Progenitor cell of endocrine pancreas (in vitro differentiated cells): ENCODE data around the gene MAPK7. TPM values are rescaled to one million over a fixed set of nuclear protein-coding genes. Genes with fewer than 3 reads are reported as not detected.

Experiments
- DNase-seq: peaks from one replicate; pipeline ENCODE4 v3.0.0; 2021; ENCODE audit warnings: low spot score; ENCODE audit not compliant: unreplicated experiment
- H3K27ac Mint-ChIP-seq: 2 replicates; pipeline ENCODE4 v1.8.0; 2021; ENCODE audit warnings: mild to moderate bottlenecking, moderate library complexity, mixed read lengths
- H3K27me3 Mint-ChIP-seq: 2 replicates; pipeline ENCODE4 v1.8.0; 2021; ENCODE audit warnings: mixed read lengths
- H3K36me3 Mint-ChIP-seq: 2 replicates; pipeline ENCODE4 v1.8.0; 2022; ENCODE audit warnings: mixed read lengths; ENCODE audit not compliant: insufficient read depth
- H3K4me1 Mint-ChIP-seq: 2 replicates; pipeline ENCODE4 v1.8.0; 2021; ENCODE audit warnings: low read depth, mixed read lengths
- H3K4me3 Mint-ChIP-seq: 2 replicates; pipeline ENCODE4 v1.8.0; 2021; ENCODE audit warnings: low read depth, mild to moderate bottlenecking, moderate library complexity, mixed read lengths
- H3K9me3 Mint-ChIP-seq: 2 replicates; pipeline ENCODE4 v1.8.0; 2021; ENCODE audit warnings: low read depth, mixed read lengths
- total RNA-seq: library from RNA; stranded (reverse); gene quantifications from 2 replicates; pipeline ENCODE4 v1.2.1, GENCODE V29; 2021
- TF ChIP-seq, protein P1 (sequence below): fragments of 200-600 bp; sonication (generic); IDR thresholded peaks from one replicate; pipeline ENCODE4 v1.5.0; 2021; ENCODE audit warnings: antibody characterized with exemption, mild to moderate bottlenecking; ENCODE audit not compliant: unreplicated experiment

MAPK7 gene
- total RNA-seq, 1 donor from 2014 or later: 41.8 TPM

DNA sequence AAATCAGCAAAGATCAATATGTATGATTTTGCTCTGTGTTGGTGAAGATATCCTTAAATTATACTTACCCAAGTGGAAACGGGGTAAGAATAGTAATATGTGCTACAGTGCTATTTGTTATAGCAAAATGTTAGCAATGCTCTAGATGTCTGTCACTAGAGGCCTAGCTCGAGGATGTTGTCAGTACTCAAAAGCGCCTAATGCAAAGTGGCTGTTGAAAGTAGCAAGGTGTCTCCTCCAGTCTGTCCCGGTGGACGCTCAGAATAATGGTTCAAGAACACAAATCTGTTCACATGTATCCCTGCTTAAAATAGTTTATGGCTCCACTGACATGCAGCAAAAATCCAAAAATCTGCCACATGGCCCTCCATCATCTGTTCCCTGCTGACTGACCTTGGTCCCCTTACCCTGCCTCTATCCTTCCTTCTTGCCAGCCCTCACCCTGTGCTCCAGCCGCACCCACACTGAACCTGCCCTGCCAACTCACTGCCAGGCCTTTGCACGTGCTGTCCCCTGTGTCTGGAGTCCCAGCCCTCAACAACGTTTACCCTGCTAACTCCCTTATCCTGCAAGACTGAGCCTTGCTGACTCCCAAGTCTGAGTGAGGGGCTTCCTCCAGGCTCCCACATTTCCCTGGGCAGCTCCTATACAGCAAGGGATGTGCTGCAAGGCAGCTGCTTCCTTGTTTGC, 23.2 kb downstream of the MAPK7 start:
- H3K4me1 Mint-ChIP-seq: no peaks in the 10 kb centered on the region
- TF ChIP-seq, protein P1, sequence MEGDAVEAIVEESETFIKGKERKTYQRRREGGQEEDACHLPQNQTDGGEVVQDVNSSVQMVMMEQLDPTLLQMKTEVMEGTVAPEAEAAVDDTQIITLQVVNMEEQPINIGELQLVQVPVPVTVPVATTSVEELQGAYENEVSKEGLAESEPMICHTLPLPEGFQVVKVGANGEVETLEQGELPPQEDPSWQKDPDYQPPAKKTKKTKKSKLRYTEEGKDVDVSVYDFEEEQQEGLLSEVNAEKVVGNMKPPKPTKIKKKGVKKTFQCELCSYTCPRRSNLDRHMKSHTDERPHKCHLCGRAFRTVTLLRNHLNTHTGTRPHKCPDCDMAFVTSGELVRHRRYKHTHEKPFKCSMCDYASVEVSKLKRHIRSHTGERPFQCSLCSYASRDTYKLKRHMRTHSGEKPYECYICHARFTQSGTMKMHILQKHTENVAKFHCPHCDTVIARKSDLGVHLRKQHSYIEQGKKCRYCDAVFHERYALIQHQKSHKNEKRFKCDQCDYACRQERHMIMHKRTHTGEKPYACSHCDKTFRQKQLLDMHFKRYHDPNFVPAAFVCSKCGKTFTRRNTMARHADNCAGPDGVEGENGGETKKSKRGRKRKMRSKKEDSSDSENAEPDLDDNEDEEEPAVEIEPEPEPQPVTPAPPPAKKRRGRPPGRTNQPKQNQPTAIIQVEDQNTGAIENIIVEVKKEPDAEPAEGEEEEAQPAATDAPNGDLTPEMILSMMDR: no peak
- H3K4me3 Mint-ChIP-seq: no peak overlapping the region
- peaks cover 3% of the 10 kb centered on the region for H3K9me3 Mint-ChIP-seq
- peak overlapping the region; percentile 29 for H3K27ac Mint-ChIP-seq
- H3K36me3 Mint-ChIP-seq: no peaks in the 10 kb centered on the region
- no peak for DNase-seq
- H3K27me3 Mint-ChIP-seq: peaks cover 6% of the 10 kb centered on the region

DNA sequence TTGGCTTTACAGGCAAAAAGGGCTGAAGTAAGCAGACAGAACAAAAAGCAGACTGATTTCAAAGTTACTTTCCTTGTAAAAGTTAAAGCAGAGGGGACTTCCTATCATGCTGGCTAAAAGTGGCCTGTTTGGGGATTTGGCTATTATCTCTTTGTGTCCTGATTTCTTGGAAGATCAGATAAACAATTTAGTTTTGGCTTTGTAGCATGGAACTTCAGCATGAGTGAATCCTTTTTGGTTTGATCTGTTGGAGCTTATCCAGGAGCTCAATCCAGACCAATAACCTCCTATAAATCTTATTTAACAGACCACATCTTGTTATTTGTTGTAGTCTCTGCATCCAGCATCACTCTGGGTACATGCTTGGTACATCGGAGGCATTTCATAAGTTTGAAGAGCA, 23.9 kb downstream of the MAPK7 start:
- Mint-ChIP-seq H3K27me3 (peaks cover 6% of the 10 kb centered on the region), H3K36me3 (no peaks in the 10 kb centered on the region), H3K27ac (no peak overlapping the region), H3K4me3 (no peak overlapping the region), H3K4me1 (no peaks in the 10 kb centered on the region), H3K9me3 (peaks cover 3% of the 10 kb centered on the region)
- DNase-seq: no peak
- TF ChIP-seq, protein P1: no peak

DNA sequence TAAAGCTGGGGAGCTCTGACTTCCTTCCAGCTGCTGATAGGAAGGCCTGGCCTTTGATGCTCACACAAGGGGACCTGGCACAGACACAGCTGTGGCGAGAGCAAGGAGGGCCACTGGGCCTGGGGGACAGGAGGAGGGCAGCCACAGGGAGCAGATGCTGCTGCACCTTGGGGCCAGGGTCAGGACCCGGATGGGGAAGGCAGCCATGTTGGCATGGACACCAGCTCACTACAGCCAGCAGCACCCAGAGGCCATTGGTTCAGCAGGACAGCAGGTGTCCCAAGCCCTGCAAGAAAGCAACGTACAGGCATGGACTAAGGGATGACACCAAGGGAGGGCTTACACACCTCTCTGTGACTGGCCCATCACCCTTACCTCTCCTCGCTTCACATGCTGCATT, 24.7 kb downstream of the MAPK7 start:
- TF ChIP-seq, protein P1: no peak
- no peak overlapping the region for H3K27ac Mint-ChIP-seq
- peaks cover 6% of the 10 kb centered on the region for H3K27me3 Mint-ChIP-seq
- no peak for DNase-seq
- H3K4me3 Mint-ChIP-seq: no peak overlapping the region
- H3K9me3 Mint-ChIP-seq: peaks cover 3% of the 10 kb centered on the region
- no peaks in the 10 kb centered on the region for H3K36me3 Mint-ChIP-seq
- H3K4me1 Mint-ChIP-seq: no peaks in the 10 kb centered on the region

DNA sequence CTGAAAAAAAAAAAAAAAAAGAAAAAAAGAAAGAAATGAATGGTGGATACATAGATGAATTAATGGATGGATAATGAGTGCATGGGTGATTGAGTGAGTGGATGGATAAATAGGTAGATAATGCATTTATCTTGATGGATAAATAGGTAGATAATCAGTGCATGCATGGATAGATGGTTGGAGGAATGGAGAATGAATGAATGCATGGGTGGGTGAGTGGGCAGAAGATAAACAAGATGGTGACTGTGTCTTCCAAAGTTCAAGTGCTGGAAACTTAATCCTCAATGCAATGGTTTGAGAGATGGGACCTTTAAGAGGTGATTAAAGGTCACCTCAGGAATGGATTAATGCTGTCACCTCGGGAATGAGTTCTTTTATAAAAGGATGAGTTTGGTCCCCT, 26.0 kb downstream of the MAPK7 start:
- Mint-ChIP-seq H3K4me1 (no peaks in the 10 kb centered on the region), H3K4me3 (no peak overlapping the region), H3K36me3 (no peaks in the 10 kb centered on the region), H3K27ac (no peak overlapping the region), H3K27me3 (peaks cover 7% of the 10 kb centered on the region), H3K9me3 (peaks cover 3% of the 10 kb centered on the region)
- no peak for DNase-seq
- TF ChIP-seq, protein P1: no peak

DNA sequence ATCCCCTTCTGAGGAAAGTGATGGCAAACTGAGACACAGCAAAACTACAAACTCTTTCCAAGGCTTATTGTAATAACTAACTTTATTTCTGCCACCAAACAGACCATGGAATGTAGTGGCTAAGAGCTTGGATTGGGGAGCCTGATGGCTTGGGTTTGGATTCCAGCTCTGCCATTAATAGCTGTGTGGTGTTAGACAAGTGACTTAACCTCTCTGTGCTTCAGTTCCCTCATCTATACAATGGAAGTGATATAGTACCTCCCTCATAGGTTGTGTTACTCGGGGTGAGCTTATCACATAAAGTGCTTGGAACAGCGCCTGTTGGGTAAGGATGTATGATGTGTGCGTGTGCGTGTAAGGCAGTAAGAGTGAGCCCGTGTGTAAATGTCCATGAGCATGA, 26.8 kb downstream of the MAPK7 start:
- no peak for DNase-seq
- Mint-ChIP-seq H3K36me3 (no peaks in the 10 kb centered on the region), H3K4me1 (no peaks in the 10 kb centered on the region), H3K27me3 (peaks cover 11% of the 10 kb centered on the region), H3K4me3 (no peak overlapping the region), H3K9me3 (peaks cover 3% of the 10 kb centered on the region), H3K27ac (no peak overlapping the region)
- TF ChIP-seq, protein P1: no peak
